Erythroblast (primary cell): ENCODE data around the gene ITK.

Experiments used
- GATA1 ChIP-seq: IDR thresholded peaks from 2 replicates; pipeline ENCODE4 v1.6.1; 2011; ENCODE audit warnings: low read depth, mild to moderate bottlenecking, control low read depth, low read length, moderate library complexity
- POLR2A ChIP-seq: IDR thresholded peaks from 2 replicates; pipeline ENCODE4 v1.6.1; 2011; ENCODE audit warnings: mild to moderate bottlenecking, low read length

GRCh38 chr5:157180374-157181264 lies at the start of gene ITK:
- no peak for TF ChIP-seq POLR2A
- TF ChIP-seq GATA1 = no peak
